HL-60/S4 treated with phorbol 12-myristate 13-acetate at 8.2 ng/mL for 4 days and 3 days (cell line): ENCODE data around the gene STK4.
"Not testable (repeated sequence)": the region's sequence is repeated elsewhere in the genome, so short reads cannot be mapped to it uniquely, and the experiment has no call there.

Experiments used
- in situ Hi-C: fragments of 300-500 bp; cut with MboI; formaldehyde crosslinking; loops from 2 replicates; pipeline ENCODE4 v1.15.0; 2022; ENCODE audit warnings: low sequenced_read_pairs

STK4 gene

DNA sequence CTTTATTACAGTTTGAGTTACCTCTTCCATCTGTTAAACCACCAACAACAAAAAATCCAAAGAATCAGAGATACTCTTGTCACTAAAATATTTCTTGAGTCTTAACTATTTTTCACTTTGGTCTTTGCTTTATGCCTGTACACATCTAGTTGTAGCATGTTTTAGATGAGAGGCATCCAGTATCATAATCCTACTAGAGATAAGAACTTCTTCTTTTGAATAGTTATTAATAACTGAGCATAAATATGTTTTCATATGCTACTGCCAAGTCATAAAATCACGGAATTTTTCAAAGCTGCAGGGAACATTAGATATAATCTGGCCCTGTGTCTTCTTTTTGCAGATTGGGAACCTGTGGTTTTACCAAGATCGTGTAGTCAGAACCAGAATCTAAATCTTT lies 55.3 kb downstream of the STK4 start:
- in situ Hi-C loops = no loop called here

DNA sequence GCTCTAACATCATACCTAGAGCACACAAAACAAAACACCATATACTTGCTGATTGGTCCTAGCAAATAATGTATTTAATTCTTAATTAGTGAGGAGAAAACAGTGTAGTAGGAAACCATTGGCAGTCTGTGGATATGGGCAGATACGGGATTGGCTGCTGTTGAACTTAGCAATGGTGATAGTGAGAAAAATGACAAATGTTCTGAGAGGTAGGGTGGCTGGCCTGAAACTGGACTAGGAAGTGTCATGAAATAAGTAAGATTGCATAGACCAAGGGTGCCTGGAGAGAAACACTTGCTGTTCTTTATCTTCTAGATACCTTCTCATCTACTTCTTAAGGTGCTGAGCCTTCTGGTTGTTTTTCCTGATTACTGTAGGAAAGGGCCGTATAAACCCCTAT lies 56.8 kb downstream of the STK4 start:
- in situ Hi-C loops = not testable (repeated sequence)

DNA sequence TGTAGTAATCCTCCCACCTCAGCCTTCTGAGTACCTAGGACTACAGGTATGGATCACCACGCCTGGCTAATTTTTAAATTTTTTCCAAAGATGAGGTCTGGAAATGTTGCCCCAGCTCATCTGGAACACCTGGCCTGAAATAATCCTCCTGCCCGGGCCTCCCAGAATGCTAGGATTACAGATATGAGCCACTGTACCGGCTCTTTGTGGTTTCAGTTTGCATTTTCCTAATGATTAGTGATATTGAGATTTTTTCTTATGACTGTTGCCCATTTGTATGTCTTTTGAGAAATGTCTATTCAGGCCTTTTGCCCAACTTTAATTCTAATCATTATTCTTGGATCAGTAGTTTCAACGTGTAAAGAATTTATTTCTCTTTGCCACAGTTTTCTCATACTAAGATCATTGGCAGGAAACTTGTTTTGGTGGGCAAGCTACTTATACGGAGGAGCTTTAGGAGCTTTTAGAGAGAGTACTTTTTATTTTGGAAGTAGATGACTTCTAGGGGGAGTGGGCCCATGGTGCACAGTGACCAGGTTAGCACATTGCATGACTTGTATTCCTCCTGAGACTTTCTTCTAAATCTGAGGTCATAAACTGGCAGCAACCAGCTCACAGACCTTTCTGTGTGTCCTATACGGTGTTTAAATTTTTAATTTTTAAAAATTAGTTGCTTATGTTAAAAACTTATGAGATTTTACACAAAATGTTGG lies 62.3 kb downstream of the STK4 start:
- in situ Hi-C loops = no loop called here

DNA sequence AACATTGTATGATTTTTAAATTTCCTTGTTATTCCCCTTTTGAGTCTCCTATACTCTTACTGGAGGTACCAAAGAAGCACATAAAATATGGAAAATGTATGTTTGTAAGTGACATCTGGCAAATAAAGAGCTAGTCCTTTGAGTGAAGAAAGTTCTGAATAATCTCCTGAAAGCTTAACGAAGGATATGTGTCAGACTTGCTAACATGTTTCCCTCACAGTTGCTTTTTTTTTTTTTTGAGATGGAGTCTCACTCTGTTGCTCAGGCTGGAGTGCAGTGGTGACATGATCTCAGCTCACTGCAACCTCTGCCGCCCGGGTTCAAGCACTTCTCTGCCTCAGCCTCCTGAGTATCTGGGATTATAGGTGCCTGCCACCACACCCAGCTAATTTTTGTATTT lies 63.6 kb downstream of the STK4 start:
- in situ Hi-C loops = no loop called here

DNA sequence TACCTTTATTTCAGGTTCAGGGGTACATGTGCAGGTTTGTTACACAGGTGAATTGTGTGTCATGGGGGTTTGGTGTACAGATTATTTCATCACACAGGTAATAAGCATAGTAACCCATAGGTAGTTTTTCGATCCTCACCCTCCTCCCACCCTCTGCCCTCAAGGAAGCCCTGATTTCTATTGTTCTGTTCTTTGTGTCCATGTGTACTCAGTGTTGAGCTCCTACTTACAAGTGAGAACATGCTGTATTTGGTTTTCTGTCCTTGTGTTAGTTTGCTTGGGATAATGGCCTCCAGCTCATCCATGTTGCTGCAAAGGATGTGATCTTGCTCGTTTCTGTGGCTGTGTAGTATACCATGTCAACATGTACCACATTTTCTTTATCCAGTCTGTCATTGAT lies 66.0 kb downstream of the STK4 start:
- in situ Hi-C loops = no loop called here

GRCh38 chr20:45032781-45033180 lies 66.5 kb downstream of the STK4 start:
- in situ Hi-C loops = no loop called here

GRCh38 chr20:45034436-45034835 lies 68.1 kb downstream of the STK4 start:
- in situ Hi-C loops = no loop called here

GRCh38 chr20:45036044-45036755 lies 69.9 kb downstream of the STK4 start:
- in situ Hi-C loops = no loop called here

GRCh38 chr20:45037050-45037449 lies 70.7 kb downstream of the STK4 start:
- in situ Hi-C loops = no loop called here

GRCh38 chr20:45037635-45038034 lies 71.3 kb downstream of the STK4 start:
- in situ Hi-C loops = no loop called here

- in situ Hi-C loops = no loop called here
Measured at GRCh38 chr20:45038745-45039474, 72.6 kb downstream of the STK4 start.

- in situ Hi-C loops = no loop called here
Measured at GRCh38 chr20:45039475-45039820, 73.1 kb downstream of the STK4 start.

DNA sequence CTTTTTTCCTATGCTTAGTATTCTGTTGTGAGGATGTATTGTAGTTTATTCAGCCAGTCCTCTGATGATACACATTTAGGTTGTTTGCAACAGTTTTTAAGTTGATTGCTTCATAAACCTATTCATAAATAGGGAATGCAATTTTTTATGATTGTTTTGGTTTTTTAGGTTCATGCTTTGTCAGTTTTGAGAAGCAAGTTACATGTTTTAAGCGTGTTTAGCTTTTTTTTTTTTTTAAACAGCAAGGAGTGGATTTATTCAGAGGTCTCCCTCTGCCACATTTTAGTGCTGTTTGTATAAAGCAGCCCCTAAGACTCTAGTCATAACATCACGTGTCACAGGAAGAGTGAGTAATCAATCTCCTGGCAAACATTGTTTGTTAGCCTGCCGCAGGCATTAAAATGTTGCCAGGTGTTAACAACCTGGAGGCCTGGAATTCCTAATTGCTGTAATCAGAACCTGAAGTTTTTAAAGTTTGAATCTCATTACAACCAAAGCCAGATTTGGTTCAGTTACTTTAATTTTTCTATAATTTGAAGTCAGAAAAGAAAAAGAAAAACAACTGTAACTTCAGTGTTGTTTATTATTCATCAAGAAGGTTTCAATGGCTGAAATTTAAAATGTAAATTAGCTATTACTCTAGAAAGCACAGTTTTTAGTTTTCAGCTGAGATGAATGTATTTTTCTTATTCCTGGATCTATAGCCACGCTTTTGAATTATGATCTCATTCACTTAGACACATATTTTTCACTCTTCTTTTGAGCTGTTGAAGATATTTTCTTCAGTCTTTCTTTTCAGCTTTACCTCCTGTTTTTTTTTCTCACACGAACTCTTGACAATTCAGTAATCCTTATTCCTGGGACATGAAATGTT lies 75.4 kb downstream of the STK4 start:
- in situ Hi-C loops = no loop called here

GRCh38 chr20:45042978-45043377 lies 76.7 kb downstream of the STK4 start:
- in situ Hi-C loops = no loop called here

DNA sequence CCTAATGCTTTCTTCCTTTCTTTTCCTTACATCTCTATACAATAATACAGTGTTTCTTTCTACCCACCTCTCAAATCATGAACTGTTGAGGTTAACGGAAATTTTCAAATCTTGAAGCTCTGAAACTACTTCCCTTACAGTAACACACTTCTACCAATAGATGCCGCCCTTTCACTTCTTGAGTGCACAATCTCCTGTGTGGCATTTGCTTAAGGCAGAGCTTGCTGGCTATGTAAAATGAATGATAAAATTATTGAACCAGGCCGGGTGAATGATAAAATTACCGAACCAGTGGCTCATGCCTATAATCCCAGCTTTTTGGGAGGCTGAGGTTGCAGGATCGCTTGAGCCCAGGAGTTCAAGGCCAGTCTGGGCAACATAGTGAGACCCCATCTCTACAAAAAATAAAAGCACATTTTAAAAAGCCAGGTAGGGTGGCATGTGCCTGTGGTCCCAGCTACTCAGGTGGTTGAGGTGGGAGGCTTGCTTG lies 77.8 kb downstream of the STK4 start:
- in situ Hi-C loops = no loop called here

DNA sequence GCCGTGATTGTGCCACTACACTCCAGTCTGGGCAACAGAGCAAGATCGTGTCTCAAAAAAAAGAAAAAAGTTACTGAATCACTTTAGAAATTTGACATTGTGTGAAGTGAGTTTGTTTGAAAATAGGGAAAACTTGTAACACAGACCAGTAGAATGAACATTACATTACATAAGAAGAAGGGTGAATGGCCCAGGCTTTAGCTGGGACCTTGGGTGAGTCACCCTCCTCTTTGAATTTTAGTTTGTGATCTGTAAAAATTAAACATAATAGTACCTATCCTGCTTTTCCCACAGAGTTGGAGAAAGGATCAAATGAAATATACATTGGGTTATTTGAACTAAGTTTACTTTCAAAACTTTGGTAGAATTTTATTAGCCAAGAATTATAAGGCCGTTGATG lies 78.3 kb downstream of the STK4 start:
- in situ Hi-C loops = no loop called here

DNA sequence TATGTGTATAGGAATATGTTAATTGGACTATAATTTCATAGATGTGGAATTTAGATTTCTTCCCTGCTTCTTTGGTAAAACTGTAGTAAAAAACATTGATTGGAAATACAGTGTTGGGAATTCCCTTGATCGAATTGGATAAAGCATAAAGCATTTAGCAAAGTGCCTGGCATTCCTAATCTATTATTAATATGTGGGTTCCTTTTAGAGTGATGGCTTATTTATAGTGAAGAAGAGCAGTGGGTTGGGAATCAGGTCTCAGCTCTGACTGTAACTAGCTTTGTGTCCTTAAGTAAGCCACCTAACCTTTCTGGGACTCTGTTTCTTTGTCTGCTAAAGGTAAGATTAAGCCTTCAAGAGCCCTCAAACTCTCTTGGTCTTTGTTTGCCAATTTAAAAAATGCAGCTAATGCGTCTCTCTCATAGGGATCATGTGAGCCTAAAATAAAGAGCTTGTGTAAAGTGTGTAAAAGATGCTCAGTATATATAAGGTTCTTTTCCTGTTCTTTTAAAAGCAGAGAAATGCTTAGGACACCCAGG lies 81.3 kb downstream of the STK4 start:
- in situ Hi-C loops = no loop called here

DNA sequence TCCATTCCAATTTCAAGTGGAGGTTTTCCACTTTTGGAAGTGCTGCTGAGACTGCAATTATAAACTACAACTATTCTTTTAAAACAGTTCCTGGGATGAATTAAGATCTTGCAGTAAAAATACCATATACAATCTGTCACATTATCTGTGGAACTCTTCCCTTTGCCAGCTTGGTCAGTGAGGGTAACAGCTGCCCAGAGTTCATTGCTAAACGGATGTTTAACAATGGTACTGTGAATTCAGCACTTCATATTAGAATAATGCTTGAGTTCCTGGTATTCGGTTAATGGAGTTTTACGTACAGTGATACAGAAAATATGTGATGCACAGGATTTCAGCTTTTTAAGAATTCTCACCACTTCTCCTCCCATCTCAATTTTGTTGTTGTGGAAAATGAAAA lies 83.1 kb downstream of the STK4 start:
- in situ Hi-C loops = no loop called here

DNA sequence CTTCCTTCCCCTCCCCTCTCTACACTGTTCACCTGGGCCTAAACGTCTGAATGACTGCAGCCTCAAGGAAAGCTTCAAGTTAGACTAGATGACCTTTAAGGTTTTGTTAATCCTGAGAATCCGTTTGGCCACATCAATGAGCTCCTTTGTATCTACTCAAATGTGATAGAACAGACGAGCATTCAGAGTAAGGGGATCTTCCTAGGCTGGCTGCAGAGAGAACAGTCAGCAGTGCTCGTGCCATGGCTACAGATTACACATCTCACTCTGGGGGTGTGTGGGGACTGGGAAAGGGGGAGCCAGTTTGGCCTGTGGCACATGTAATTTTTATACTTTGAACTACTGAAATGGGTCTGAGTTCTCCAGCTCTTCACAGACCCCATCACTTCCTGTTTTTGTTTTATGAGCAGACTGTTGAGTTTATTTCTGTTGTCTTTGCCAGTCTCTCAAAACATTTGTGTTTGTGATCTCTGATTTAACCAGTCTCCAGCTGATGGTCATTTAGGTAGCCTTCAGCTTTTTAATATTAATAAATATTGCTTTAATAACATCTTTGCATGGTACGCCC lies 83.7 kb downstream of the STK4 start:
- in situ Hi-C loops = no loop called here
